ENCODE results near the gene CRYL1.

The CRYL1 gene

DNA sequence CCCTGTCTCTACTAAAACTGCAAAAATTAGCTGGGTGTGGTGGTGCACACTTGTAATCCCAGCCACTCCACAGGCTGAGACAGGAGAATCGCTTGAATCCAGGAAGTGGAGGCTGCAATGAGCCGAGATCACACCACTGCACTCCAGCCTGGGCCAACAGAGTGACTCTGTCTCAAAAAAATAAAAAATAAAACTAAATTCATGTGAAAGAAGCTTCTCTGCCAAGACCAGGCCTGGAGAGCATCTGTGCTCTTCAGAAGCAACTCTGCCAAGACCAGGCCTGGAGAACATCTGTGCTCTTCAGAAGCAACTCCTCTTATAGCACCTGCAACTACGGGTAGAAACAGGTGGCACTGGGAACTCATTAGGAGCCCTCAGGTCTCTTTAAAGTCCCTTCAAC lies 37.7 kb downstream of the CRYL1 start:
- no peaks in the 10 kb centered on the region for H3K27me3 ChIP-seq (ENCODE audit: insufficient read depth, poor library complexity, severe bottlenecking)
- no peak overlapping the region for H3K4me3 ChIP-seq (replicated peaks; ENCODE audit: insufficient read depth, low read length)
- TF ChIP-seq POLR2AphosphoS5 (IDR thresholded peaks at IDR 0.05; ENCODE audit: low read depth) (no peak), GABPA (IDR thresholded peaks at IDR 0.05; ENCODE audit: low read depth) (no peak), SPI1 (IDR thresholded peaks at IDR 0.05; ENCODE audit: borderline replicate concordance, low read depth) (no peak)
- TF ChIP-seq, protein P1, sequence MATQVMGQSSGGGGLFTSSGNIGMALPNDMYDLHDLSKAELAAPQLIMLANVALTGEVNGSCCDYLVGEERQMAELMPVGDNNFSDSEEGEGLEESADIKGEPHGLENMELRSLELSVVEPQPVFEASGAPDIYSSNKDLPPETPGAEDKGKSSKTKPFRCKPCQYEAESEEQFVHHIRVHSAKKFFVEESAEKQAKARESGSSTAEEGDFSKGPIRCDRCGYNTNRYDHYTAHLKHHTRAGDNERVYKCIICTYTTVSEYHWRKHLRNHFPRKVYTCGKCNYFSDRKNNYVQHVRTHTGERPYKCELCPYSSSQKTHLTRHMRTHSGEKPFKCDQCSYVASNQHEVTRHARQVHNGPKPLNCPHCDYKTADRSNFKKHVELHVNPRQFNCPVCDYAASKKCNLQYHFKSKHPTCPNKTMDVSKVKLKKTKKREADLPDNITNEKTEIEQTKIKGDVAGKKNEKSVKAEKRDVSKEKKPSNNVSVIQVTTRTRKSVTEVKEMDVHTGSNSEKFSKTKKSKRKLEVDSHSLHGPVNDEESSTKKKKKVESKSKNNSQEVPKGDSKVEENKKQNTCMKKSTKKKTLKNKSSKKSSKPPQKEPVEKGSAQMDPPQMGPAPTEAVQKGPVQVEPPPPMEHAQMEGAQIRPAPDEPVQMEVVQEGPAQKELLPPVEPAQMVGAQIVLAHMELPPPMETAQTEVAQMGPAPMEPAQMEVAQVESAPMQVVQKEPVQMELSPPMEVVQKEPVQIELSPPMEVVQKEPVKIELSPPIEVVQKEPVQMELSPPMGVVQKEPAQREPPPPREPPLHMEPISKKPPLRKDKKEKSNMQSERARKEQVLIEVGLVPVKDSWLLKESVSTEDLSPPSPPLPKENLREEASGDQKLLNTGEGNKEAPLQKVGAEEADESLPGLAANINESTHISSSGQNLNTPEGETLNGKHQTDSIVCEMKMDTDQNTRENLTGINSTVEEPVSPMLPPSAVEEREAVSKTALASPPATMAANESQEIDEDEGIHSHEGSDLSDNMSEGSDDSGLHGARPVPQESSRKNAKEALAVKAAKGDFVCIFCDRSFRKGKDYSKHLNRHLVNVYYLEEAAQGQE (IDR thresholded peaks at IDR 0.05; ENCODE audit: insufficient replicate concordance, low read depth): no peak
- TF ChIP-seq, protein P2, sequence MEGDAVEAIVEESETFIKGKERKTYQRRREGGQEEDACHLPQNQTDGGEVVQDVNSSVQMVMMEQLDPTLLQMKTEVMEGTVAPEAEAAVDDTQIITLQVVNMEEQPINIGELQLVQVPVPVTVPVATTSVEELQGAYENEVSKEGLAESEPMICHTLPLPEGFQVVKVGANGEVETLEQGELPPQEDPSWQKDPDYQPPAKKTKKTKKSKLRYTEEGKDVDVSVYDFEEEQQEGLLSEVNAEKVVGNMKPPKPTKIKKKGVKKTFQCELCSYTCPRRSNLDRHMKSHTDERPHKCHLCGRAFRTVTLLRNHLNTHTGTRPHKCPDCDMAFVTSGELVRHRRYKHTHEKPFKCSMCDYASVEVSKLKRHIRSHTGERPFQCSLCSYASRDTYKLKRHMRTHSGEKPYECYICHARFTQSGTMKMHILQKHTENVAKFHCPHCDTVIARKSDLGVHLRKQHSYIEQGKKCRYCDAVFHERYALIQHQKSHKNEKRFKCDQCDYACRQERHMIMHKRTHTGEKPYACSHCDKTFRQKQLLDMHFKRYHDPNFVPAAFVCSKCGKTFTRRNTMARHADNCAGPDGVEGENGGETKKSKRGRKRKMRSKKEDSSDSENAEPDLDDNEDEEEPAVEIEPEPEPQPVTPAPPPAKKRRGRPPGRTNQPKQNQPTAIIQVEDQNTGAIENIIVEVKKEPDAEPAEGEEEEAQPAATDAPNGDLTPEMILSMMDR (IDR thresholded peaks at IDR 0.05; ENCODE audit: insufficient read depth, low read length): no peak
- DNase-seq (ENCODE audit: low read depth in 1 of 2, low spot score in 1 of 2): no peak
- no peak overlapping the region for H3K27ac ChIP-seq (replicated peaks)

DNA sequence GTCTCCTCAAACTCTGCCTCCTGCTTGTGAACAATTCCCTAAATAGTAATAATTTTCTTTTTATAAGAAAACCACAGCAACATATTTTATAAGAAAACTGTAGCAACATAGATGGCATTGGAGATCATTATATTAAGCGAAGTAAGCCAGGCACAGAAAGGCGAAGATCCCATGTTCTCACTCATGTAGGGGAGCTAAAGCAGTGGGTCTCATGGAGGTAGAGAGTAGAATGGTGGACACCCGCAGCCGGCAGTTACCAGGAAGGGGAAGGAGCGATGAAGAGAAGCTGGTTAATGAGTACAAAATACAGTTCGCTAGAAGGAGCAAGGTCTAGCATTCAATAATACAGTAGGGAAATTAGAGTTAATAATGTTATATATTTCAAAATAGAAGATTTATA lies 42.9 kb downstream of the CRYL1 start:
- TF ChIP-seq, protein P2 (IDR thresholded peaks at IDR 0.05; ENCODE audit: insufficient read depth, low read length): no peak
- TF ChIP-seq, protein P1 (IDR thresholded peaks at IDR 0.05; ENCODE audit: insufficient replicate concordance, low read depth): no peak
- TF ChIP-seq SPI1 (IDR thresholded peaks at IDR 0.05; ENCODE audit: borderline replicate concordance, low read depth) (no peak), POLR2AphosphoS5 (IDR thresholded peaks at IDR 0.05; ENCODE audit: low read depth) (no peak), GABPA (IDR thresholded peaks at IDR 0.05; ENCODE audit: low read depth) (no peak)
- no peak overlapping the region for H3K27ac ChIP-seq (replicated peaks)
- DNase-seq (ENCODE audit: low read depth in 1 of 2, low spot score in 1 of 2): no peak
- H3K4me3 ChIP-seq (replicated peaks; ENCODE audit: insufficient read depth, low read length): no peak overlapping the region
- no peaks in the 10 kb centered on the region for H3K27me3 ChIP-seq (ENCODE audit: insufficient read depth, poor library complexity, severe bottlenecking)

DNA sequence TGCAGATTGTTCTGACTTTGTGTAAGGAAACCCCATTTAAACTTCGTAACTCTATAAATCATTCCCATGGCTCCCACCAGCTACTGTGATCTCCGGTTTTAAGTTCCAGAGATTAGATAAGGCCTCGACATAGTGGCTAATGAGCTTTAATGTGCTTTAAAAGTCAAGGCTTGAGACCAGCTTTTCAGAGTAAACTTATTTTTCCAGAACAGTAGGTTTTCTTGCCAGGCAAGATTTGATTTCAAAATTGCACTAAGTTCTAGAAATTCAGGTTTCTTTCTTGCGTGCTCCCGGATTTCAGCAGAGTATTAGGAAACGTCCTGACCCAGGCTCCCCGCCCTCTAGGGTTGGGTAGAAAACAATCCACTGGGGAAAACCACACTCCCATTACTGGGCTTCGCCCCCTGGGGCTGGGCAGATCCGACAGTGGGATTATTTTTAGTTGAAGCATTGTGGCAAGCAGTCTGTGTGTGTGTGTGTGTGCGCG lies 43.3 kb downstream of the CRYL1 start:
- no peak overlapping the region for H3K4me3 ChIP-seq (replicated peaks; ENCODE audit: insufficient read depth, low read length)
- H3K27ac ChIP-seq (replicated peaks): no peak overlapping the region
- H3K27me3 ChIP-seq (ENCODE audit: insufficient read depth, poor library complexity, severe bottlenecking): no peaks in the 10 kb centered on the region
- no peak for DNase-seq (ENCODE audit: low read depth in 1 of 2, low spot score in 1 of 2)
- TF ChIP-seq GABPA (IDR thresholded peaks at IDR 0.05; ENCODE audit: low read depth): no peak
- TF ChIP-seq, protein P2 (IDR thresholded peaks at IDR 0.05; ENCODE audit: insufficient read depth, low read length): no peak
- no peak for TF ChIP-seq POLR2AphosphoS5 (IDR thresholded peaks at IDR 0.05; ENCODE audit: low read depth)
- TF ChIP-seq, protein P1 (IDR thresholded peaks at IDR 0.05; ENCODE audit: insufficient replicate concordance, low read depth): no peak
- TF ChIP-seq SPI1 (IDR thresholded peaks at IDR 0.05; ENCODE audit: borderline replicate concordance, low read depth): no peak
